Mesenchymal stem cell (in vitro differentiated cells and primary cell): Measurements from ENCODE around the gene SH3BGRL2.

Source experiments
- DNase-seq: peaks from one replicate; pipeline ENCODE4 v3.0.0-alpha.2; 2013
- H2AFZ ChIP-seq: one replicate; pipeline ENCODE4 v1.6.1; 2013; ENCODE audit warnings: low read depth, mild to moderate bottlenecking, control low read depth, inconsistent platforms, low read length, moderate library complexity
- H2AK5ac ChIP-seq: 2 replicates; pipeline ENCODE4 v1.6.1; 2013; ENCODE audit warnings: low read length, moderate library complexity, mild to moderate bottlenecking, inconsistent platforms; ENCODE audit not compliant: severe bottlenecking
- H2BK120ac ChIP-seq: one replicate; pipeline ENCODE4 v1.6.1; 2013; ENCODE audit warnings: low read depth, mild to moderate bottlenecking, inconsistent platforms, low read length, moderate library complexity
- H2BK12ac ChIP-seq, 2 experiments: one replicate each; pipeline ENCODE4 v1.6.1; 2013; ENCODE audit warnings: inconsistent platforms in 2 of 2, low read length in 2 of 2, mild to moderate bottlenecking in 2 of 2, moderate library complexity in 2 of 2, control low read depth in 1 of 2
- H2BK15ac ChIP-seq: one replicate; pipeline ENCODE4 v1.6.1; 2013; ENCODE audit warnings: mild to moderate bottlenecking, low read depth, inconsistent platforms; ENCODE audit not compliant: poor library complexity, severe bottlenecking
- H2BK5ac ChIP-seq: 2 replicates; pipeline ENCODE4 v1.6.1; 2013; ENCODE audit warnings: low read depth, mild to moderate bottlenecking, low read length, control low read depth, inconsistent platforms; ENCODE audit not compliant: poor library complexity, severe bottlenecking
- H3K14ac ChIP-seq, 2 experiments: one replicate each; pipeline ENCODE4 v1.6.1; 2013; ENCODE audit warnings: inconsistent platforms in 2 of 2, low read length in 2 of 2, control low read depth in 1 of 2, mild to moderate bottlenecking in 1 of 2, moderate library complexity in 1 of 2
- H3K18ac ChIP-seq, 2 experiments: one replicate each; pipeline ENCODE4 v1.6.1; 2013; ENCODE audit warnings: inconsistent platforms in 2 of 2, low read length in 2 of 2, control low read depth in 1 of 2, low read depth in 1 of 2, mild to moderate bottlenecking in 1 of 2
- H3K23ac ChIP-seq, 2 experiments: one replicate each; pipeline ENCODE4 v1.6.1; 2013; ENCODE audit warnings: inconsistent platforms in 2 of 2, low read length in 2 of 2, mild to moderate bottlenecking in 2 of 2, moderate library complexity in 2 of 2, control low read depth in 1 of 2
- H3K27ac ChIP-seq: 2 replicates; pipeline ENCODE4 v1.5.1; 2013; ENCODE audit warnings: mild to moderate bottlenecking, moderate library complexity, low read length, control low read depth, inconsistent platforms; ENCODE audit not compliant: poor library complexity, severe bottlenecking
- H3K27me3 ChIP-seq, 2 experiments: 2 replicates each; pipeline versions ENCODE4 v1.6.1 to v1.7.0; 2013; ENCODE audit warnings: low read length in 2 of 2, mild to moderate bottlenecking in 2 of 2, moderate library complexity in 2 of 2, control low read depth in 1 of 2, inconsistent platforms in 1 of 2; ENCODE audit not compliant: control insufficient read depth in 1 of 2, insufficient read depth in 1 of 2
- H3K36me3 ChIP-seq, 2 experiments: 2 replicates each; pipeline versions ENCODE4 v1.6.1 to v1.7.0; 2013; ENCODE audit warnings: low read length in 2 of 2, control low read depth in 1 of 2, inconsistent platforms in 1 of 2, low read depth in 1 of 2, mild to moderate bottlenecking in 1 of 2; ENCODE audit not compliant: insufficient read depth in 2 of 2, control insufficient read depth in 1 of 2
- H3K4ac ChIP-seq, 2 experiments: one replicate each; pipeline ENCODE4 v1.6.1; 2013; ENCODE audit warnings: inconsistent platforms in 2 of 2, low read length in 2 of 2, mild to moderate bottlenecking in 2 of 2, moderate library complexity in 2 of 2, control low read depth in 1 of 2, low read depth in 1 of 2
- H3K4me1 ChIP-seq: 2 replicates; pipeline ENCODE4 v1.6.1; 2013; ENCODE audit warnings: low read depth, low read length, control low read depth; ENCODE audit not compliant: control insufficient read depth, insufficient read depth
- H3K4me2 ChIP-seq: 2 replicates; pipeline ENCODE4 v1.6.1; 2013; ENCODE audit warnings: low read length, mild to moderate bottlenecking, inconsistent platforms; ENCODE audit not compliant: poor library complexity, severe bottlenecking
- H3K4me3 ChIP-seq, 2 experiments: 2 replicates each; pipeline versions ENCODE4 v1.5.1 to v1.7.0; 2013; ENCODE audit warnings: low read length in 2 of 2, mild to moderate bottlenecking in 2 of 2, control low read depth in 1 of 2, low read depth in 1 of 2; ENCODE audit not compliant: insufficient read depth in 1 of 2
- H3K79me1 ChIP-seq: replicated peaks from 2 replicates; pipeline ENCODE4 v1.6.1; 2013; ENCODE audit warnings: mild to moderate bottlenecking, control low read depth, low read length, inconsistent platforms; ENCODE audit not compliant: poor library complexity, severe bottlenecking
- H3K9ac ChIP-seq: 2 replicates; pipeline ENCODE4 v1.7.0; 2013; ENCODE audit warnings: mild to moderate bottlenecking, low read length, moderate library complexity
- H3K9me3 ChIP-seq: 2 replicates; pipeline ENCODE4 v1.7.0; 2013; ENCODE audit warnings: mild to moderate bottlenecking, low read length; ENCODE audit not compliant: control insufficient read depth
- H4K8ac ChIP-seq: one replicate; pipeline ENCODE4 v1.6.1; 2013; ENCODE audit warnings: inconsistent platforms, mild to moderate bottlenecking, low read length, moderate library complexity
- H4K91ac ChIP-seq: one replicate; pipeline ENCODE4 v1.6.1; 2013; ENCODE audit warnings: mild to moderate bottlenecking, low read length, inconsistent platforms
- WGBS: methylation state at CpG from one replicate; pipeline ENCODE4 v1.1.7; 2013; ENCODE audit warnings: mixed read lengths; 5-methylcytosine and 5-hydroxymethylcytosine counted together

SH3BGRL2 gene

GRCh38 chr6:79600812-79601609 lies 30.1 kb upstream of the SH3BGRL2 start:
- Histone ChIP-seq H3K14ac (no peak overlapping the region), H3K18ac (peak overlapping the region in 1 of 2 experiments; percentile 68), H2AK5ac (no peak overlapping the region), H2AFZ (no peak overlapping the region), H3K4ac (no peak overlapping the region), H4K8ac (no peak overlapping the region), H2BK120ac (no peak overlapping the region), H3K27me3 (no peaks in the 10 kb centered on the region), H2BK5ac (no peak overlapping the region), H3K79me1 (no peaks in the 10 kb centered on the region), H2BK12ac (no peak overlapping the region), H2BK15ac (no peak overlapping the region), H3K9me3 (no peaks in the 10 kb centered on the region), H3K4me2 (no peak overlapping the region), H3K9ac (no peak overlapping the region), H3K27ac (peak overlapping the region; percentile 46), H3K4me1 (peaks cover 7% of the 10 kb centered on the region), H3K23ac (no peak overlapping the region), H3K36me3 (no peaks in the 10 kb centered on the region), H3K4me3 (no peak overlapping the region), H4K91ac (no peak overlapping the region)
- peak; percentile 85 for DNase-seq
- WGBS, result 0% methylated on average over 2 of the region's 3 CpGs

GRCh38 chr6:79602859-79603258 lies 28.3 kb upstream of the SH3BGRL2 start:
- no peak overlapping the region for H3K4me3 ChIP-seq

GRCh38 chr6:79604583-79605037 lies 26.5 kb upstream of the SH3BGRL2 start:
- H3K27me3 ChIP-seq, result no peaks in the 10 kb centered on the region
- H2BK120ac ChIP-seq, result no peak overlapping the region
- peak overlapping the region; percentile 83 for H2BK5ac ChIP-seq
- no peak overlapping the region for H2AFZ ChIP-seq
- 66% methylated on average over 4 of the region's 4 CpGs for WGBS
- no peak overlapping the region for H4K8ac ChIP-seq
- no peaks in the 10 kb centered on the region for H3K79me1 ChIP-seq
- H3K4me2 ChIP-seq, result no peak overlapping the region
- peak overlapping the region; percentile 69 for H3K27ac ChIP-seq
- H2BK12ac ChIP-seq, result no peak overlapping the region
- H2BK15ac ChIP-seq, result no peak overlapping the region
- H3K23ac ChIP-seq, result no peak overlapping the region
- no peak overlapping the region for H2AK5ac ChIP-seq
- no peak overlapping the region for H3K14ac ChIP-seq
- peaks cover 7% of the 10 kb centered on the region for H3K4me1 ChIP-seq
- no peak overlapping the region for H3K18ac ChIP-seq
- H3K4me3 ChIP-seq, result no peak overlapping the region
- H3K9ac ChIP-seq, result no peak overlapping the region
- no peak for DNase-seq
- no peaks in the 10 kb centered on the region for H3K9me3 ChIP-seq
- H3K4ac ChIP-seq, result no peak overlapping the region
- no peak overlapping the region for H4K91ac ChIP-seq
- no peaks in the 10 kb centered on the region for H3K36me3 ChIP-seq

More at GRCh38 chr6:79602859-79603258, 28.3 kb upstream of the SH3BGRL2 start:
- Histone ChIP-seq H3K9ac (no peak overlapping the region), H3K23ac (no peak overlapping the region), H2BK5ac (no peak overlapping the region), H4K91ac (no peak overlapping the region), H3K9me3 (no peaks in the 10 kb centered on the region), H3K4me2 (no peak overlapping the region), H2AK5ac (no peak overlapping the region), H3K27me3 (no peaks in the 10 kb centered on the region), H2BK12ac (no peak overlapping the region), H4K8ac (no peak overlapping the region), H3K27ac (no peak overlapping the region), H3K36me3 (no peaks in the 10 kb centered on the region), H2BK15ac (no peak overlapping the region), H2BK120ac (no peak overlapping the region), H3K14ac (no peak overlapping the region), H3K18ac (no peak overlapping the region), H3K4ac (no peak overlapping the region), H3K79me1 (no peaks in the 10 kb centered on the region), H3K4me1 (peaks cover 7% of the 10 kb centered on the region), H2AFZ (no peak overlapping the region)
- no peak for DNase-seq

DNA sequence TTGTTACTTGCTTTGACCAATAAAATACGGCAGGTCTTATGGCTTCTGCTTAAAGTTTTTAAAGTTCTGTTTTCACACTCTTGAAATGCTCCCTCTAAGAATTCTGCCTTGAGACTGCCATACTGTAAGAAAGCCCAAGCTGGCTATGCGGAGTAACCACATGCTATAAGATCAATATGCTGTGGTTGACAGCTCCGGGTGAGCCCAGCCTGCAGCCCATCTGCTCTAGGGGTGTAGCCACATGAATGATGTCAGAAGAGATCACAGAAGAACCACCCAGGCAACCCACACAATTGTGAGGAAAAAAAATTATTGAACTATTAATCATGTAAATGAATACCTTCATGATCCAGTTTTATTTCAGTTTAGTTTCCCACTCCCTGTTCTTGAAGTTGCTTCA lies 26.1 kb upstream of the SH3BGRL2 start:
- whole genome bisulfite sequencing, result 83% methylated on average over 3 of the region's 3 CpGs
- Histone ChIP-seq H3K4ac (no peak overlapping the region), H2BK120ac (no peak overlapping the region), H2AK5ac (peak overlapping the region; percentile 74), H2BK5ac (no peak overlapping the region), H3K9ac (no peak overlapping the region), H3K36me3 (no peaks in the 10 kb centered on the region), H3K4me3 (no peak overlapping the region), H3K27ac (peak overlapping the region; percentile 52), H3K9me3 (no peaks in the 10 kb centered on the region), H3K27me3 (no peaks in the 10 kb centered on the region), H3K79me1 (no peaks in the 10 kb centered on the region), H3K23ac (no peak overlapping the region), H2BK15ac (no peak overlapping the region), H4K8ac (no peak overlapping the region), H3K14ac (no peak overlapping the region), H2AFZ (no peak overlapping the region), H3K4me2 (no peak overlapping the region), H4K91ac (no peak overlapping the region), H2BK12ac (no peak overlapping the region), H3K18ac (no peak overlapping the region), H3K4me1 (peaks cover 7% of the 10 kb centered on the region)
- DNase-seq, result no peak
